HepG2 (cell line): ENCODE data around the gene YIPF5. TPM values are rescaled to one million over a fixed set of nuclear protein-coding genes. Genes with fewer than 3 reads are reported as not detected.

ENCODE experiments used
- DNMT3B ChIP-seq: conservative IDR thresholded peaks from 2 replicates; pipeline ENCODE4 v1.6.1; 2016; ENCODE audit warnings: missing biosample characterization, control low read depth
- FIP1L1 ChIP-seq: fragments of 200-400 bp; formaldehyde crosslinking; IDR thresholded peaks from 2 replicates; pipeline ENCODE4 v1.6.1; 2018; ENCODE audit warnings: low read depth, mild to moderate bottlenecking, low read length, moderate library complexity, borderline replicate concordance; ENCODE audit not compliant: insufficient read depth
- FOSL2 ChIP-seq: sonication (generic); formaldehyde crosslinking; IDR thresholded peaks from 2 replicates; pipeline ENCODE4 v1.4.0; 2020; ENCODE audit warnings: missing genetic modification reagents
- FOXC1 ChIP-seq: sonication (generic); formaldehyde crosslinking; IDR thresholded peaks from 2 replicates; pipeline ENCODE4 v1.8.0; 2022; ENCODE audit warnings: mild to moderate bottlenecking, missing genetic modification reagents, borderline replicate concordance
- GFI1 ChIP-seq: sonication (generic); formaldehyde crosslinking; IDR thresholded peaks from 2 replicates; pipeline ENCODE4 v1.5.0; 2020; ENCODE audit warnings: missing genetic modification reagents, mild to moderate bottlenecking, borderline replicate concordance
- HDAC6 ChIP-seq: fragments of 200-600 bp; sonication (generic); IDR thresholded peaks from 2 replicates; pipeline ENCODE4 v1.7.0; 2017; ENCODE audit warnings: mild to moderate bottlenecking, antibody characterized with exemption, low read length, low read depth
- HNRNPK ChIP-seq: fragments of 200-400 bp; formaldehyde crosslinking; IDR thresholded peaks from 2 replicates; pipeline ENCODE4 v1.6.1; 2018; ENCODE audit warnings: low read length, low read depth, moderate library complexity, mild to moderate bottlenecking; ENCODE audit not compliant: poor library complexity, severe bottlenecking
- HNRNPUL1 ChIP-seq: fragments of 200-400 bp; formaldehyde crosslinking; IDR thresholded peaks from 2 replicates; pipeline ENCODE4 v1.6.1; 2017; ENCODE audit warnings: low read depth, mild to moderate bottlenecking, low read length, moderate library complexity
- KLF13 ChIP-seq: sonication (generic); formaldehyde crosslinking; IDR thresholded peaks from 2 replicates; pipeline ENCODE4 v1.4.0; 2020; ENCODE audit warnings: mild to moderate bottlenecking, missing genetic modification reagents
- NCOA1 ChIP-seq: sonication (generic); formaldehyde crosslinking; IDR thresholded peaks from 2 replicates; pipeline ENCODE4 v1.9.0; 2021; ENCODE audit warnings: missing genetic modification reagents
- POLR2A ChIP-seq, 2 experiments: IDR thresholded peaks; 2 replicates each; pipeline ENCODE4 v1.6.1; 2011; ENCODE audit warnings: low read depth in 2 of 2, low read length in 2 of 2, mild to moderate bottlenecking in 1 of 2, moderate library complexity in 1 of 2; ENCODE audit not compliant: insufficient read depth in 1 of 2
- TCF7 ChIP-seq: sonication (generic); IDR thresholded peaks from 2 replicates; pipeline ENCODE4 v1.6.1; 2016; ENCODE audit warnings: antibody characterized with exemption, low read depth
- U2AF2 ChIP-seq: fragments of 200-400 bp; formaldehyde crosslinking; IDR thresholded peaks from 2 replicates; pipeline ENCODE4 v1.6.1; 2017; ENCODE audit warnings: low read depth, mild to moderate bottlenecking, low read length
- ZNF792 ChIP-seq: IDR thresholded peaks from 2 replicates; pipeline ENCODE4 v1.6.1; 2016
- polyA plus RNA-seq, 8 experiments: library from polyadenylated mRNA; depleted of rRNA in 3 of 8; stranded (reverse) in 7 of 8; unstranded in 1 of 8; fragments of >200 nt; fragmentation: Illumina TruSeq in 4 of 8; extraction: Trizol in 4 of 8; gene quantifications; 2 replicates each; pipeline versions ENCODE4 v1.2.1 to v1.2.3, GENCODE V29; 2011 to 2016; ENCODE audit warnings: low read depth in 4 of 8, missing spikeins in 1 of 8, mixed read lengths in 1 of 8; ENCODE audit not compliant: insufficient read depth in 1 of 8
- total RNA-seq, 5 experiments: library from RNA; depleted of rRNA; stranded (reverse); fragments of >200 nt; fragmentation: Illumina TruSeq; extraction: Trizol; gene quantifications; 2 replicates each; pipeline ENCODE4 v1.2.3, GENCODE V29; 2016; ENCODE audit warnings: low read depth in 1 of 5
- TF ChIP-seq, protein P1 (sequence below): sonication (generic); formaldehyde crosslinking; IDR thresholded peaks from 2 replicates; pipeline ENCODE4 v1.5.0; 2020; ENCODE audit warnings: mild to moderate bottlenecking, missing genetic modification reagents
- TF ChIP-seq, protein P2 (sequence below): sonication (generic); formaldehyde crosslinking; IDR thresholded peaks from 2 replicates; pipeline ENCODE4 v1.8.0; 2022; ENCODE audit warnings: mild to moderate bottlenecking, missing genetic modification reagents; ENCODE audit not compliant: insufficient replicate concordance
- TF ChIP-seq, protein P3 (sequence below): sonication (generic); formaldehyde crosslinking; conservative IDR thresholded peaks from 2 replicates; pipeline ENCODE4 v1.4.0; 2020; ENCODE audit warnings: missing genetic modification reagents
- TF ChIP-seq, protein P4 (sequence below): sonication (generic); formaldehyde crosslinking; IDR thresholded peaks from 2 replicates; pipeline ENCODE4 v1.5.0; 2020; ENCODE audit warnings: missing genetic modification reagents, mild to moderate bottlenecking, borderline replicate concordance
- TF ChIP-seq, protein P5 (sequence below): sonication (generic); formaldehyde crosslinking; conservative IDR thresholded peaks from 2 replicates; pipeline ENCODE4 v1.4.0; 2020; ENCODE audit warnings: missing genetic modification reagents

The YIPF5 gene
- total and polyA plus RNA-seq, 2 of the 13 experiments (the other 11 are each of a cell fraction or from before 2014, with no cell fraction given) = 61.4 to 73.6 TPM

DNA sequence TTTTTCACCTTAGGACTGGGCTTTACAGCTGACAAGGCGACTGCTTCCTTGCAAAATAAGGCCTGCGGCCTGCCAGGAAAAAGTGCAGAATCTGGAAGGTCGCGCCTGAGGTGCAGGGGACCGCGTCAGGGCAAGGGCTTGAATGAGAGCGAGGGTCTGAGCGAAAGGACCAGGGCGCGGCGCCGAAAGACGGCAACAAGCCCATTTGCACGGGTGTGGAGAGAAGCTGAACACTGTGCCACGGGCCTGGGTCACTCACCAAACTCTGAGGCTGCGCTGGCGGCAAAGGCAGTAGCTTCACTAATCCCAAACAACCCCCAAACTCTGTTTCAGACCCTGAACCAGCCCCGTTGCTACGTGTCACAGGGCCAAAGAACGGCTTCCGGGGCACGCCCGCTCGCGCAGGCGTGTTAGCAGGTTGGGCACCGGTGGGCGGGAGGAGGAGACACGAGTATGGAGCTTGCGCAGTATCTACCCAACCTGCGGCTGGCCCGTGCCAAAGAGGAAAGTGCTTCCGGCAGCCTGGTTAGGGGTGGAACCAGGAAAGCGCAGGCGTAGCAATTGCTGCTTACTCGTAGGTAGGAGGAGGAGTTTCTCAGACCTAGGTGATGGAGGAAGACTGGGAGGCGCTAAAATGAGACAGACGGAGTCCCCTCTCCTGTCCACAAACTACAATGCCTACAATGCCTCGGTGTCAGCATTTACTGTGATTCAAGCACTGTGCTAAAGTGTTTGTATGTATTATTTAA, at the start of gene YIPF5, which contains the start of gene KCTD16 (continued):
- TF ChIP-seq DNMT3B = no peak
- TF ChIP-seq FOXC1 (CRISPR knock-in tag) = 0 out of 2 replicates have a peak, but pooled peaks have one; percentile 46
- no peak for TF ChIP-seq HNRNPK
- TF ChIP-seq U2AF2 = no peak
- TF ChIP-seq FIP1L1 = no peak
- 0 out of 2 replicates have a peak, but pooled peaks have one; percentile 14 for TF ChIP-seq ZNF792 (CRISPR knock-in tag)
- TF ChIP-seq, protein P1, sequence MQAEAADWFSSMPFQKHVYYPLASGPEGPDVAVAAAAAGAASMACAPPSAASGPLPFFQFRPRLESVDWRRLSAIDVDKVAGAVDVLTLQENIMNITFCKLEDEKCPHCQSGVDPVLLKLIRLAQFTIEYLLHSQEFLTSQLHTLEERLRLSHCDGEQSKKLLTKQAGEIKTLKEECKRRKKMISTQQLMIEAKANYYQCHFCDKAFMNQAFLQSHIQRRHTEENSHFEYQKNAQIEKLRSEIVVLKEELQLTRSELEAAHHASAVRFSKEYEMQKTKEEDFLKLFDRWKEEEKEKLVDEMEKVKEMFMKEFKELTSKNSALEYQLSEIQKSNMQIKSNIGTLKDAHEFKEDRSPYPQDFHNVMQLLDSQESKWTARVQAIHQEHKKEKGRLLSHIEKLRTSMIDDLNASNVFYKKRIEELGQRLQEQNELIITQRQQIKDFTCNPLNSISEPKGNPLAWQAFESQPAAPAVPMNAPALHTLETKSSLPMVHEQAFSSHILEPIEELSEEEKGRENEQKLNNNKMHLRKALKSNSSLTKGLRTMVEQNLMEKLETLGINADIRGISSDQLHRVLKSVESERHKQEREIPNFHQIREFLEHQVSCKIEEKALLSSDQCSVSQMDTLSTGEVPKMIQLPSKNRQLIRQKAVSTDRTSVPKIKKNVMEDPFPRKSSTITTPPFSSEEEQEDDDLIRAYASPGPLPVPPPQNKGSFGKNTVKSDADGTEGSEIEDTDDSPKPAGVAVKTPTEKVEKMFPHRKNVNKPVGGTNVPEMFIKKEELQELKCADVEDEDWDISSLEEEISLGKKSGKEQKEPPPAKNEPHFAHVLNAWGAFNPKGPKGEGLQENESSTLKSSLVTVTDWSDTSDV (CRISPR knock-in tag) = no peak
- no peak for TF ChIP-seq KLF13
- peak; percentile 84 to 90 for TF ChIP-seq POLR2A (IDR thresholded peaks at IDR 0.05; ENCODE audit: insufficient read depth in 1 of 2, low read depth in 2 of 2, low read length in 2 of 2)
- TF ChIP-seq NCOA1 = no peak
- TF ChIP-seq HNRNPUL1 = no peak
- TF ChIP-seq, protein P2, sequence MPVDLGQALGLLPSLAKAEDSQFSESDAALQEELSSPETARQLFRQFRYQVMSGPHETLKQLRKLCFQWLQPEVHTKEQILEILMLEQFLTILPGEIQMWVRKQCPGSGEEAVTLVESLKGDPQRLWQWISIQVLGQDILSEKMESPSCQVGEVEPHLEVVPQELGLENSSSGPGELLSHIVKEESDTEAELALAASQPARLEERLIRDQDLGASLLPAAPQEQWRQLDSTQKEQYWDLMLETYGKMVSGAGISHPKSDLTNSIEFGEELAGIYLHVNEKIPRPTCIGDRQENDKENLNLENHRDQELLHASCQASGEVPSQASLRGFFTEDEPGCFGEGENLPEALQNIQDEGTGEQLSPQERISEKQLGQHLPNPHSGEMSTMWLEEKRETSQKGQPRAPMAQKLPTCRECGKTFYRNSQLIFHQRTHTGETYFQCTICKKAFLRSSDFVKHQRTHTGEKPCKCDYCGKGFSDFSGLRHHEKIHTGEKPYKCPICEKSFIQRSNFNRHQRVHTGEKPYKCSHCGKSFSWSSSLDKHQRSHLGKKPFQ = no peak
- no peak for TF ChIP-seq HDAC6
- no peak for TF ChIP-seq FOSL2
- no peak for TF ChIP-seq GFI1 (CRISPR knock-in tag)
- TF ChIP-seq, protein P3, sequence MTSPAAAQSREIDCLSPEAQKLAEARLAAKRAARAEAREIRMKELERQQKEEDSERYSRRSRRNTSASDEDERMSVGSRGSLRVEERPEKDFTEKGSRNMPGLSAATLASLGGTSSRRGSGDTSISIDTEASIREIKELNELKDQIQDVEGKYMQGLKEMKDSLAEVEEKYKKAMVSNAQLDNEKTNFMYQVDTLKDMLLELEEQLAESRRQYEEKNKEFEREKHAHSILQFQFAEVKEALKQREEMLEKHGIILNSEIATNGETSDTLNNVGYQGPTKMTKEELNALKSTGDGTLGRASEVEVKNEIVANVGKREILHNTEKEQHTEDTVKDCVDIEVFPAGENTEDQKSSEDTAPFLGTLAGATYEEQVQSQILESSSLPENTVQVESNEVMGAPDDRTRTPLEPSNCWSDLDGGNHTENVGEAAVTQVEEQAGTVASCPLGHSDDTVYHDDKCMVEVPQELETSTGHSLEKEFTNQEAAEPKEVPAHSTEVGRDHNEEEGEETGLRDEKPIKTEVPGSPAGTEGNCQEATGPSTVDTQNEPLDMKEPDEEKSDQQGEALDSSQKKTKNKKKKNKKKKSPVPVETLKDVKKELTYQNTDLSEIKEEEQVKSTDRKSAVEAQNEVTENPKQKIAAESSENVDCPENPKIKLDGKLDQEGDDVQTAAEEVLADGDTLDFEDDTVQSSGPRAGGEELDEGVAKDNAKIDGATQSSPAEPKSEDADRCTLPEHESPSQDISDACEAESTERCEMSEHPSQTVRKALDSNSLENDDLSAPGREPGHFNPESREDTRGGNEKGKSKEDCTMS = no peak
- TF ChIP-seq, protein P4, sequence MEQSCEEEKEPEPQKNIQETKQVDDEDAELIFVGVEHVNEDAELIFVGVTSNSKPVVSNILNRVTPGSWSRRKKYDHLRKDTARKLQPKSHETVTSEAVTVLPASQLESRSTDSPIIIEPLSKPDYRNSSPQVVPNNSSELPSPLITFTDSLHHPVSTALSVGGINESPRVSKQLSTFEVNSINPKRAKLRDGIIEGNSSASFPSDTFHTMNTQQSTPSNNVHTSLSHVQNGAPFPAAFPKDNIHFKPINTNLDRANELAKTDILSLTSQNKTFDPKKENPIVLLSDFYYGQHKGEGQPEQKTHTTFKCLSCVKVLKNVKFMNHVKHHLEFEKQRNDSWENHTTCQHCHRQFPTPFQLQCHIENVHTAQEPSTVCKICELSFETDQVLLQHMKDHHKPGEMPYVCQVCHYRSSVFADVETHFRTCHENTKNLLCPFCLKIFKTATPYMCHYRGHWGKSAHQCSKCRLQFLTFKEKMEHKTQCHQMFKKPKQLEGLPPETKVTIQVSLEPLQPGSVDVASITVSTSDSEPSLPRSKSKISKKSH (CRISPR knock-in tag) = no peak; the same call in 1 of the 2 replicates
- TF ChIP-seq, protein P5, sequence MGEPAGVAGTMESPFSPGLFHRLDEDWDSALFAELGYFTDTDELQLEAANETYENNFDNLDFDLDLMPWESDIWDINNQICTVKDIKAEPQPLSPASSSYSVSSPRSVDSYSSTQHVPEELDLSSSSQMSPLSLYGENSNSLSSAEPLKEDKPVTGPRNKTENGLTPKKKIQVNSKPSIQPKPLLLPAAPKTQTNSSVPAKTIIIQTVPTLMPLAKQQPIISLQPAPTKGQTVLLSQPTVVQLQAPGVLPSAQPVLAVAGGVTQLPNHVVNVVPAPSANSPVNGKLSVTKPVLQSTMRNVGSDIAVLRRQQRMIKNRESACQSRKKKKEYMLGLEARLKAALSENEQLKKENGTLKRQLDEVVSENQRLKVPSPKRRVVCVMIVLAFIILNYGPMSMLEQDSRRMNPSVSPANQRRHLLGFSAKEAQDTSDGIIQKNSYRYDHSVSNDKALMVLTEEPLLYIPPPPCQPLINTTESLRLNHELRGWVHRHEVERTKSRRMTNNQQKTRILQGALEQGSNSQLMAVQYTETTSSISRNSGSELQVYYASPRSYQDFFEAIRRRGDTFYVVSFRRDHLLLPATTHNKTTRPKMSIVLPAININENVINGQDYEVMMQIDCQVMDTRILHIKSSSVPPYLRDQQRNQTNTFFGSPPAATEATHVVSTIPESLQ (CRISPR knock-in tag) = no peak
- TF ChIP-seq TCF7 = no peak
